ENCODE results near the gene HK1.
"Not testable (repeated sequence)": the region's sequence is repeated elsewhere in the genome, so short reads cannot be mapped to it uniquely, and the experiment has no call there.

- not testable (repeated sequence) for TF ChIP-seq CTCF, POLR2A (IDR thresholded peaks at IDR 0.05)
These were observed 50.6 kb downstream of the HK1 start for GRCh38 chr10:69328888-69329287.

Data from uterus (tissue), 2 donors.